ENCODE data around the gene PPM1L.

DNA sequence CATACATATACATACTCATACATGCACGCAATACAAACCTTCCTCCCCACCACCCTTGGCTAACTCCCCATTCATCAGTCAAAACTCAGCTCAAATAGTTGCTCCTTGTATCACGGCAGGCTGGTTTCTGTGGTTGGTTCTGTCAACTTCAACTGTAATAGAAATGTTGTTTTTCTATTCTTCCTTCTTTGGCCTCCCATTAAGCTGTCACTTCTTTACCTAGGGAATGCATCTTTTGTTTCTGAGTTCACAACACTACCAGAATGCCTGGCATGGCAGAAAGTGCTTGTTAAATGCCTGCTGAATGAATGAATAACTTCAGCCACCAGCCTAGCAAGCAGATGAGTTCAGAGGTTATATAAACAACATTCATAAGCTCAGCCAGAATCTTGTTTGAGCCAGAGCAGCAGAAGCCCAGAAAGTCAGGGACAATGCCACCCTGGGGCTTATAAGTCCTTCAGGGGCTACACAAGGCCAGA lies 286.0 kb downstream of the PPM1L start:
- TF ChIP-seq, protein P1, sequence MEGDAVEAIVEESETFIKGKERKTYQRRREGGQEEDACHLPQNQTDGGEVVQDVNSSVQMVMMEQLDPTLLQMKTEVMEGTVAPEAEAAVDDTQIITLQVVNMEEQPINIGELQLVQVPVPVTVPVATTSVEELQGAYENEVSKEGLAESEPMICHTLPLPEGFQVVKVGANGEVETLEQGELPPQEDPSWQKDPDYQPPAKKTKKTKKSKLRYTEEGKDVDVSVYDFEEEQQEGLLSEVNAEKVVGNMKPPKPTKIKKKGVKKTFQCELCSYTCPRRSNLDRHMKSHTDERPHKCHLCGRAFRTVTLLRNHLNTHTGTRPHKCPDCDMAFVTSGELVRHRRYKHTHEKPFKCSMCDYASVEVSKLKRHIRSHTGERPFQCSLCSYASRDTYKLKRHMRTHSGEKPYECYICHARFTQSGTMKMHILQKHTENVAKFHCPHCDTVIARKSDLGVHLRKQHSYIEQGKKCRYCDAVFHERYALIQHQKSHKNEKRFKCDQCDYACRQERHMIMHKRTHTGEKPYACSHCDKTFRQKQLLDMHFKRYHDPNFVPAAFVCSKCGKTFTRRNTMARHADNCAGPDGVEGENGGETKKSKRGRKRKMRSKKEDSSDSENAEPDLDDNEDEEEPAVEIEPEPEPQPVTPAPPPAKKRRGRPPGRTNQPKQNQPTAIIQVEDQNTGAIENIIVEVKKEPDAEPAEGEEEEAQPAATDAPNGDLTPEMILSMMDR (conservative IDR thresholded peaks at IDR 0.05; ENCODE audit: low read depth, low read length), result no peak
- TF ChIP-seq EZH2 (IDR thresholded peaks at IDR 0.05; ENCODE audit: borderline replicate concordance, low read depth, low read length, poor library complexity, severe bottlenecking), result no peak
